ENCODE measurements around the gene SART1.
"Not testable (repeated sequence)": the region's sequence is repeated elsewhere in the genome, so short reads cannot be mapped to it uniquely, and the experiment has no call there.

The SART1 gene

GRCh38 chr11:65947133-65947532, 14.4 kb upstream of the SART1 start:
- no peak overlapping the region for H3K27ac ChIP-seq
- no peak for DNase-seq (ENCODE audit: low spot score)
- TF ChIP-seq CTCF (conservative IDR thresholded peaks at IDR 0.05; ENCODE audit: low read depth): no peak
- ChIA-PET CTCF (no interaction called here), POLR2A (ENCODE audit: low non-redundant PET) (no interaction called here)

GRCh38 chr11:65947603-65948125, 13.9 kb upstream of the SART1 start:
- ChIA-PET POLR2A (ENCODE audit: low non-redundant PET) (no interaction called here), CTCF (no interaction called here)
- TF ChIP-seq CTCF (conservative IDR thresholded peaks at IDR 0.05; ENCODE audit: low read depth): no peak
- H3K27ac ChIP-seq: no peak overlapping the region
- no peak for DNase-seq (ENCODE audit: low spot score)

- H3K27ac ChIP-seq; POLR2A ChIA-PET (ENCODE audit: low non-redundant PET); CTCF ChIA-PET; DNase-seq (ENCODE audit: low spot score): not testable (repeated sequence)
These were observed 10.8 kb upstream of the SART1 start for GRCh38 chr11:65950711-65951110.

GRCh38 chr11:65951641-65952040, 9.9 kb upstream of the SART1 start:
- POLR2A ChIA-PET (ENCODE audit: low non-redundant PET); CTCF ChIA-PET; H3K27ac ChIP-seq; DNase-seq (ENCODE audit: low spot score): not testable (repeated sequence)

- POLR2A ChIA-PET (ENCODE audit: low non-redundant PET): no interaction called here
- CTCF ChIA-PET: no interaction called here
- no peak for TF ChIP-seq CTCF (conservative IDR thresholded peaks at IDR 0.05; ENCODE audit: low read depth)
These were observed 9.4 kb upstream of the SART1 start for GRCh38 chr11:65952052-65952521.

GRCh38 chr11:65953471-65953870, 8.1 kb upstream of the SART1 start:
- H3K27ac ChIP-seq: no peak overlapping the region
- CTCF ChIA-PET: no interaction called here
- POLR2A ChIA-PET (ENCODE audit: low non-redundant PET): interaction anchor here (0.6 kb wide), 1 partner anchor 64 kb away, joined by 3 read pairs; no protein-coding TSS in a partner anchor
- no peak for TF ChIP-seq CTCF (conservative IDR thresholded peaks at IDR 0.05; ENCODE audit: low read depth)
- no peak for DNase-seq (ENCODE audit: low spot score)

More at GRCh38 chr11:65952052-65952521, 9.4 kb upstream of the SART1 start:
- no peak for DNase-seq (ENCODE audit: low spot score)
- no peak overlapping the region for H3K27ac ChIP-seq

GRCh38 chr11:65954771-65955170, 6.8 kb upstream of the SART1 start:
- H3K27ac ChIP-seq: no peak overlapping the region
- TF ChIP-seq CTCF (conservative IDR thresholded peaks at IDR 0.05; ENCODE audit: low read depth): no peak
- peak; percentile 37 for DNase-seq (ENCODE audit: low spot score)
- ChIA-PET CTCF (interaction anchor here (0.6 to 0.7 kb wide), 3 partner anchors 63 to 1089 kb away, joined by 3 to 4 read pairs (median 4); no protein-coding TSS in a partner anchor), POLR2A (ENCODE audit: low non-redundant PET) (interaction anchor here (0.7 kb wide), 1 partner anchor 286 kb away, joined by 4 read pairs; no protein-coding TSS in a partner anchor)

Data from RWPE1 (cell line).